ENCODE data around the gene ATMIN. TPM values are rescaled to one million over a fixed set of nuclear protein-coding genes. Genes with fewer than 3 reads are reported as not detected.
A peak's percentile ranks its signal among the peaks of the same experiment; 100 is the strongest.

The ATMIN gene
- total and polyA plus RNA-seq, 10 donors, result 9.7 to 34.3 (median 26.2) TPM

- peak overlapping the region; percentile 96 to 100 (median 99) for H3K27ac ChIP-seq
- peak overlapping the region; percentile 62 to 95 (median 84) for H3K4me3 ChIP-seq
- TF ChIP-seq POLR2A (IDR thresholded peaks at IDR 0.05), result no peak
- TF ChIP-seq POLR2AphosphoS5 (IDR thresholded peaks at IDR 0.05), result no peak
- TF ChIP-seq CTCF (IDR thresholded peaks at IDR 0.05 in 8 of 11, conservative IDR thresholded peaks at IDR 0.05 in 3 of 11), result no peak
- intact Hi-C loops (cut with DNase I; ENCODE audit: low total_unique reads), result no loop called here
- peak; percentile 80 for DNase-seq
- WGBS, 5 donors, result 26 to 37% (median 28%) methylated on average over 18 of the region's 18 CpGs
- no peaks in the 10 kb centered on the region for H3K36me3 ChIP-seq
- H3K4me1 ChIP-seq, result peaks cover 14 to 56% (median 37%) of the 10 kb centered on the region in 6 donors
- H3K27me3 ChIP-seq (replicated peaks in 1 of 7), result no peaks in the 10 kb centered on the region
- no peaks in the 10 kb centered on the region for H3K9me3 ChIP-seq
Measured at GRCh38 chr16:81005610-81006161, 30.0 kb upstream of the ATMIN start.

GRCh38 chr16:81006211-81006812 is 29.3 kb upstream of the ATMIN start:
- no peak for TF ChIP-seq POLR2AphosphoS5 (IDR thresholded peaks at IDR 0.05)
- no peak for TF ChIP-seq POLR2A (IDR thresholded peaks at IDR 0.05)
- no peak for TF ChIP-seq CTCF (IDR thresholded peaks at IDR 0.05 in 8 of 11, conservative IDR thresholded peaks at IDR 0.05 in 3 of 11)
- peak overlapping the region; percentile 62 to 95 (median 84) for H3K4me3 ChIP-seq
- H3K27me3 ChIP-seq (replicated peaks in 1 of 7), result no peaks in the 10 kb centered on the region
- peaks cover 14 to 54% (median 37%) of the 10 kb centered on the region in 6 donors for H3K4me1 ChIP-seq
- H3K27ac ChIP-seq, result peak overlapping the region; percentile 96 to 100 (median 99)
- H3K36me3 ChIP-seq, result no peaks in the 10 kb centered on the region
- intact Hi-C loops (cut with DNase I; ENCODE audit: low total_unique reads), result no loop called here
- WGBS, 5 donors, result 0 to 1% (median 0%) methylated on average over 16 to 50 of the region's 50 CpGs
- no peaks in the 10 kb centered on the region for H3K9me3 ChIP-seq
- peak; percentile 97 for DNase-seq

- 0 to 1% (median 0%) methylated on average over 20 to 75 of the region's 75 CpGs for WGBS, 5 donors
- Histone ChIP-seq H3K9me3 (no peaks in the 10 kb centered on the region), H3K27me3 (replicated peaks in 1 of 7) (no peaks in the 10 kb centered on the region), H3K27ac (peak within 1 kb of the TSS; percentile 96 to 100 (median 99)), H3K4me3 (peak within 1 kb of the TSS; percentile 62 to 95 (median 84)), H3K36me3 (peaks cover 0 to 4% (median 0%) of the 10 kb centered on the region in 6 donors), H3K4me1 (peaks cover 14 to 51% (median 37%) of the 10 kb centered on the region in 6 donors)
- DNase-seq, result peak; percentile 99
- peak; percentile 30 to 75 (median 56) for TF ChIP-seq POLR2A (IDR thresholded peaks at IDR 0.05)
- TF ChIP-seq CTCF (IDR thresholded peaks at IDR 0.05 in 8 of 11, conservative IDR thresholded peaks at IDR 0.05 in 3 of 11), result peak in 6 of 11 experiments; percentile 15 to 47 (median 34)
- peak; percentile 94 to 95 (median 95) for TF ChIP-seq POLR2AphosphoS5 (IDR thresholded peaks at IDR 0.05)
- intact Hi-C loops (cut with DNase I; ENCODE audit: low total_unique reads), result no loop called here
Measured at GRCh38 chr16:81006813-81007695, 28.6 kb upstream of the ATMIN start, which contains the start of the genes CENPN and CMC2. Gene CENPN (plus strand): TSS chr16:81007214. CDS start chr16:81011940, 4,726 bp downstream. Gene CMC2 (minus strand): TSS chr16:81006885. CDS start chr16:80997394, 9,491 bp downstream.

Data from spleen (tissue), 11 donors.